K562 (cell line): ENCODE results near the gene CSMD2. TPM values are rescaled to one million over a fixed set of nuclear protein-coding genes. Genes with fewer than 3 reads are reported as not detected.

Experiments
- ATAC-seq: fragments of 200-7000 bp; cut with Tn5 transposase; 3 replicates; pipeline ENCODE4 v1.9.1; 2020; ENCODE audit warnings: moderate library complexity
- BruUV-seq: library from RNA; stranded (reverse); fragments of 400-500 nt; replicated peaks from 2 replicates; lab custom pipeline; 2021; lab: Mats Ljungman, UMichigan
- CTCF ChIA-PET: fragments of 300-600 bp; formaldehyde crosslinking; extraction: SDS; loops from one replicate; lab custom pipeline; 2021; ENCODE audit warnings: low intra/inter-chr PET ratio; lab: Yijun Ruan, JAX
- POLR2A ChIA-PET: fragments of 300-600, 350-650 bp; sonication (Branson Sonifier 250); formaldehyde crosslinking; extraction: SDS; loops from one replicate; lab custom pipeline; 2021; ENCODE audit warnings: antibody characterized with exemption, inconsistent platforms; lab: Yijun Ruan, JAX
- DNase-seq, 4 experiments: peaks; one replicate each; pipeline versions ENCODE4 v3.0.0 to v3.0.0-alpha.2; 2011 to 2018; ENCODE audit warnings: low spot score in 3 of 4, mixed read lengths in 3 of 4; ENCODE audit errors: extremely low read depth in 1 of 4
- FAIRE-seq: peaks from 2 replicates; lab custom pipeline; 2011; peaks lifted over from hg19 to GRCh38; lab: Jason Lieb, UNC
- H2AFZ ChIP-seq: 2 replicates; pipeline ENCODE4 v1.6.0; 2011; ENCODE audit warnings: low read depth, low read length, control low read depth, inconsistent platforms
- H3K27ac ChIP-seq: fragments of 200-600 bp; 3 replicates; pipeline ENCODE4 v1.8.0; 2011; ENCODE audit warnings: low read depth, mild to moderate bottlenecking, control low read depth, inconsistent platforms, low read length, moderate library complexity, mixed read lengths; ENCODE audit errors: extremely low read depth
- H3K27me3 ChIP-seq, 2 experiments: fragments of 300-600 bp in 1 of 2; 2 replicates in 1 of 2; 3 replicates in 1 of 2; pipeline versions ENCODE4 v1.6.0 to v1.8.0; 2011; ENCODE audit warnings: inconsistent platforms in 2 of 2, low read length in 2 of 2, mild to moderate bottlenecking in 1 of 2, mixed read lengths in 1 of 2, moderate library complexity in 1 of 2; ENCODE audit not compliant: control insufficient read depth in 2 of 2, insufficient read depth in 2 of 2
- H3K36me3 ChIP-seq: fragments of 300-600 bp; 3 replicates; pipeline ENCODE4 v1.8.0; 2011; ENCODE audit warnings: mild to moderate bottlenecking, low read length, inconsistent platforms; ENCODE audit not compliant: control insufficient read depth, insufficient read depth
- H3K4me1 ChIP-seq, 2 experiments: fragments of 200-600 bp in 1 of 2; replicated peaks in 1 of 2; 2 replicates in 1 of 2; 3 replicates in 1 of 2; pipeline versions ENCODE4 v1.5.1 to v1.8.0; 2011; ENCODE audit warnings: inconsistent platforms in 2 of 2, low read length in 2 of 2, mild to moderate bottlenecking in 1 of 2, mixed read lengths in 1 of 2, moderate library complexity in 1 of 2; ENCODE audit not compliant: control insufficient read depth in 2 of 2, insufficient read depth in 2 of 2
- H3K4me2 ChIP-seq: 2 replicates; pipeline ENCODE4 v1.6.1; 2011; ENCODE audit warnings: low read length, control low read depth, inconsistent platforms, mixed read lengths; ENCODE audit not compliant: insufficient read depth
- H3K4me3 ChIP-seq: fragments of 200-600 bp; sonication (generic), shearing (Covaris generic); 2 replicates; pipeline ENCODE4 v1.5.1; 2016; ENCODE audit warnings: control low read depth, inconsistent platforms
- H3K79me2 ChIP-seq: fragments of 200-600 bp; 3 replicates; pipeline ENCODE4 v1.8.0; 2011; ENCODE audit warnings: low read length, inconsistent platforms; ENCODE audit not compliant: control insufficient read depth, insufficient read depth
- H3K9ac ChIP-seq, 2 experiments: 2 replicates each; pipeline versions ENCODE4 v1.6.0 to v1.6.1; 2011; ENCODE audit warnings: low read depth in 2 of 2, low read length in 2 of 2, control low read depth in 1 of 2, inconsistent platforms in 1 of 2, mild to moderate bottlenecking in 1 of 2, mixed read lengths in 1 of 2; ENCODE audit not compliant: insufficient read depth in 1 of 2
- H3K9me1 ChIP-seq: one replicate; pipeline ENCODE4 v1.6.0; 2011; ENCODE audit warnings: inconsistent platforms, mild to moderate bottlenecking, low read length, moderate library complexity; ENCODE audit not compliant: control insufficient read depth, insufficient read depth
- H3K9me3 ChIP-seq: replicated peaks from 2 replicates; pipeline ENCODE4 v1.5.1; 2011; ENCODE audit warnings: low read depth, low read length, inconsistent platforms; ENCODE audit not compliant: control insufficient read depth, insufficient read depth
- H4K20me1 ChIP-seq: replicated peaks from 2 replicates; pipeline ENCODE4 v1.6.1; 2011; ENCODE audit warnings: low read length, inconsistent platforms, mixed read lengths; ENCODE audit not compliant: control insufficient read depth, insufficient read depth
- FOSL1 ChIP-seq: fragments of 200-800 bp; sonication (Bioruptor generic); conservative IDR thresholded peaks from 2 replicates; pipeline ENCODE4 v1.6.1; 2016; ENCODE audit warnings: missing genetic modification characterization, missing compliant biosample characterization
- WGBS: fragments of 100-300 bp; shearing (Covaris generic); methylation state at CpG from one replicate; pipeline ENCODE4 v1.1.6; 2016; ENCODE audit warnings: low coverage, mixed read lengths; ENCODE audit not compliant: insufficient coverage; ENCODE audit errors: missing lambda C conversion rate; 5-methylcytosine and 5-hydroxymethylcytosine counted together
- in situ Hi-C: fragments of 300-500 bp; cut with MboI; formaldehyde crosslinking; loops from 4 replicates; pipeline ENCODE4 v1.15.0; 2018; ENCODE audit warnings: inconsistent platforms, mixed read lengths
- intact Hi-C: fragments of 100-400 bp; cut with micrococcal nuclease; formaldehyde crosslinking; loops from 2 replicates; pipeline ENCODE4 v1.14.2; 2022
- polyA plus RNA-seq, 8 experiments: library from polyadenylated mRNA; depleted of rRNA in 4 of 8; stranded (reverse) in 5 of 8; unstranded in 3 of 8; fragments of >200 nt; fragmentation: Nextera tagmentation in 2 of 8; fragmentation: Illumina TruSeq in 1 of 8; extraction: Ambion mirVana in 2 of 8; extraction: Trizol in 1 of 8; gene quantifications; 2 replicates each; pipeline versions ENCODE4 v1.2.1 to v1.2.3, GENCODE V29; 2011 to 2014; ENCODE audit warnings: inconsistent platforms in 1 of 8, missing spikeins in 1 of 8
- total RNA-seq, 7 experiments: library from RNA; depleted of rRNA in 6 of 7; stranded (reverse); fragments of >200 nt in 6 of 7; fragmentation: Illumina TruSeq in 2 of 7; extraction: Trizol in 2 of 7; gene quantifications; 2 replicates each; pipeline versions ENCODE4 v1.2.1 to v1.2.3, GENCODE V29; 2011 to 2021; ENCODE audit warnings: low replicate concordance in 1 of 7
- TF ChIP-seq, protein P1 (sequence below), 2 experiments: fragments of 450-650 bp; formaldehyde crosslinking in 1 of 2; IDR thresholded peaks; 2 replicates each; pipeline versions ENCODE4 v1.4.0 to v1.6.1; 2014 to 2020; ENCODE audit warnings: mild to moderate bottlenecking in 2 of 2, borderline replicate concordance in 1 of 2, low read depth in 1 of 2
- TF ChIP-seq, protein P2 (sequence below): fragments of 450-650 bp; IDR thresholded peaks from 2 replicates; pipeline ENCODE4 v1.6.1; 2016

CSMD2 gene
- total and polyA plus RNA-seq, 9 of the 15 experiments (the other 6 are each of a cell fraction or from before 2014, with no cell fraction given) = not detected

DNA sequence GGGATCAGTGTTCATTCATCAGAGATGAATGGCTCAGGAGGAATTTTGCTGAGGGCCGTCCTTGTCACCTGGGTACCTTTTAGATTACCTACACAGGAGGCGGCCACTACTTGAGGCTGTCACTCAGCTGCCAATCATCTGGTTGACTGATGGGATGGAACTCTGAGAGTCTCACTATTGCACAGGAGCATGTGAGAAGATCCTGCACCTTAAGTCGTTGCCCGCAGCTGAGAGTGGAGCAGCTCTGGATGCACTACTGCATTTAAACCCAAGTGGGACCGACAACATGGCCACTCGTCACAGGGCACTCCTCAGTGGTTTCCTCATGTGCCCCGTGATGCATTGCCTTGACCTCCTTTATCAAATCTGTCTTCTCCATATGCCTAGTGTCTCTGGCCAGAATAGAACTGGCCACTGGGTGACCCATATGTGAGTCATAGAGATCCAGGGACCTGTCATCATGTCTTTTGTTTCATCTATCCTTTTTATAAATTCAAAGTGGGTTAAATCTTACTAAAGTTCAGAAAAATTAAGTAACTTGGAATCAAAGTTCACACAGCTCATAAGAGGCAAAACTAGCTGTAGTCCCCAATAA lies 527.1 kb downstream of the CSMD2 start:
- ChIA-PET POLR2A (interaction anchor here (0.9 kb wide), 1 partner anchor 25 kb away, joined by 3 read pairs; no protein-coding TSS in a partner anchor), CTCF (no interaction called here)
- H3K4me3 ChIP-seq = no peak overlapping the region
- H2AFZ ChIP-seq = no peak overlapping the region
- no peak overlapping the region for H3K4me2 ChIP-seq
- no TSS peak for BruUV-seq
- H3K79me2 ChIP-seq = no peaks in the 10 kb centered on the region
- H4K20me1 ChIP-seq = no peaks in the 10 kb centered on the region
- DNase-seq (no peak), FAIRE-seq (no peak), ATAC-seq (no peak)
- in situ Hi-C loops = loop anchor here (10.0 kb wide), 2 partner anchors 967 to 1107 kb away; no protein-coding TSS in a partner anchor
- H3K9me3 ChIP-seq = no peaks in the 10 kb centered on the region
- peaks cover 0 to 7% of the 10 kb centered on the region in 2 experiments; a peak in 2 of 5 replicates for H3K4me1 ChIP-seq
- TF ChIP-seq, protein P1, sequence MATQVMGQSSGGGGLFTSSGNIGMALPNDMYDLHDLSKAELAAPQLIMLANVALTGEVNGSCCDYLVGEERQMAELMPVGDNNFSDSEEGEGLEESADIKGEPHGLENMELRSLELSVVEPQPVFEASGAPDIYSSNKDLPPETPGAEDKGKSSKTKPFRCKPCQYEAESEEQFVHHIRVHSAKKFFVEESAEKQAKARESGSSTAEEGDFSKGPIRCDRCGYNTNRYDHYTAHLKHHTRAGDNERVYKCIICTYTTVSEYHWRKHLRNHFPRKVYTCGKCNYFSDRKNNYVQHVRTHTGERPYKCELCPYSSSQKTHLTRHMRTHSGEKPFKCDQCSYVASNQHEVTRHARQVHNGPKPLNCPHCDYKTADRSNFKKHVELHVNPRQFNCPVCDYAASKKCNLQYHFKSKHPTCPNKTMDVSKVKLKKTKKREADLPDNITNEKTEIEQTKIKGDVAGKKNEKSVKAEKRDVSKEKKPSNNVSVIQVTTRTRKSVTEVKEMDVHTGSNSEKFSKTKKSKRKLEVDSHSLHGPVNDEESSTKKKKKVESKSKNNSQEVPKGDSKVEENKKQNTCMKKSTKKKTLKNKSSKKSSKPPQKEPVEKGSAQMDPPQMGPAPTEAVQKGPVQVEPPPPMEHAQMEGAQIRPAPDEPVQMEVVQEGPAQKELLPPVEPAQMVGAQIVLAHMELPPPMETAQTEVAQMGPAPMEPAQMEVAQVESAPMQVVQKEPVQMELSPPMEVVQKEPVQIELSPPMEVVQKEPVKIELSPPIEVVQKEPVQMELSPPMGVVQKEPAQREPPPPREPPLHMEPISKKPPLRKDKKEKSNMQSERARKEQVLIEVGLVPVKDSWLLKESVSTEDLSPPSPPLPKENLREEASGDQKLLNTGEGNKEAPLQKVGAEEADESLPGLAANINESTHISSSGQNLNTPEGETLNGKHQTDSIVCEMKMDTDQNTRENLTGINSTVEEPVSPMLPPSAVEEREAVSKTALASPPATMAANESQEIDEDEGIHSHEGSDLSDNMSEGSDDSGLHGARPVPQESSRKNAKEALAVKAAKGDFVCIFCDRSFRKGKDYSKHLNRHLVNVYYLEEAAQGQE (IDR thresholded peaks at IDR 0.05; ENCODE audit: borderline replicate concordance) = no peak
- TF ChIP-seq, protein P1 (CRISPR knock-in tag; IDR thresholded peaks at IDR 0.05; ENCODE audit: low read depth) = no peak
- TF ChIP-seq, protein P2, sequence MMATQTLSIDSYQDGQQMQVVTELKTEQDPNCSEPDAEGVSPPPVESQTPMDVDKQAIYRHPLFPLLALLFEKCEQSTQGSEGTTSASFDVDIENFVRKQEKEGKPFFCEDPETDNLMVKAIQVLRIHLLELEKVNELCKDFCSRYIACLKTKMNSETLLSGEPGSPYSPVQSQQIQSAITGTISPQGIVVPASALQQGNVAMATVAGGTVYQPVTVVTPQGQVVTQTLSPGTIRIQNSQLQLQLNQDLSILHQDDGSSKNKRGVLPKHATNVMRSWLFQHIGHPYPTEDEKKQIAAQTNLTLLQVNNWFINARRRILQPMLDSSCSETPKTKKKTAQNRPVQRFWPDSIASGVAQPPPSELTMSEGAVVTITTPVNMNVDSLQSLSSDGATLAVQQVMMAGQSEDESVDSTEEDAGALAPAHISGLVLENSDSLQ = peak; percentile 13; the same call in 1 of the 2 replicates
- peak; percentile 40; the same call in 1 of the 2 replicates for TF ChIP-seq FOSL1 (tag)
- intact Hi-C loops = no loop called here
- no peaks in the 10 kb centered on the region for H3K36me3 ChIP-seq
- H3K27me3 ChIP-seq = peaks cover 0 to 19% of the 10 kb centered on the region in 2 experiments; a peak in 2 of 5 replicates
- H3K27ac ChIP-seq = no peak overlapping the region
- no peaks in the 10 kb centered on the region for H3K9me1 ChIP-seq
- WGBS = 1% methylated on average over 7 of the region's 7 CpGs
- no peak overlapping the region for H3K9ac ChIP-seq
